H1 (cell line): Measurements from ENCODE around the gene RENBP. TPM values are rescaled to one million over a fixed set of nuclear protein-coding genes. Genes with fewer than 3 reads are reported as not detected.

ENCODE experiments used
- CTCF ChIA-PET: fragments of 300-600 bp; sonication (Branson Sonifier 250); formaldehyde crosslinking; loops from one replicate; lab custom pipeline; 2021; ENCODE audit not compliant: partially characterized antibody; lab: Charles Lee
- POLR2A ChIA-PET: fragments of 300-600 bp; sonication (Branson Sonifier 250); formaldehyde crosslinking; loops from one replicate; lab custom pipeline; 2021; ENCODE audit warnings: inconsistent platforms; ENCODE audit not compliant: partially characterized antibody; lab: Charles Lee
- DNase-seq, 2 experiments: peaks; one replicate each; pipeline versions ENCODE4 v3.0.0 to v3.0.0-alpha.2; 2010 to 2022; ENCODE audit warnings: low spot score in 2 of 2, low read depth in 1 of 2, mixed read lengths in 1 of 2
- FAIRE-seq: peaks from 2 replicates; lab custom pipeline; 2011; peaks lifted over from hg19 to GRCh38; lab: Jason Lieb, UNC
- H2AFZ ChIP-seq: 2 replicates; pipeline ENCODE4 v1.8.1; 2012; ENCODE audit warnings: low read length, inconsistent platforms
- H2AK5ac ChIP-seq: 2 replicates; pipeline ENCODE4 v1.6.1; 2013; ENCODE audit warnings: low read depth, low read length
- H2BK120ac ChIP-seq: replicated peaks from 2 replicates; pipeline ENCODE3; 2013; ENCODE audit warnings: low read depth, low read length, inconsistent platforms
- H2BK12ac ChIP-seq: 2 replicates; pipeline ENCODE4 v1.6.1; 2013; ENCODE audit warnings: low read depth, low read length
- H2BK15ac ChIP-seq: 2 replicates; pipeline ENCODE4 v1.6.1; 2013; ENCODE audit warnings: low read length
- H2BK20ac ChIP-seq: 2 replicates; pipeline ENCODE4 v1.6.1; 2013; ENCODE audit warnings: low read length
- H2BK5ac ChIP-seq: 2 replicates; pipeline ENCODE4 v1.6.1; 2013; ENCODE audit warnings: low read depth, low read length
- H3K14ac ChIP-seq: 2 replicates; pipeline ENCODE4 v1.6.1; 2013; ENCODE audit warnings: inconsistent platforms; ENCODE audit not compliant: insufficient read length
- H3K18ac ChIP-seq: 2 replicates; pipeline ENCODE4 v1.6.1; 2013; ENCODE audit warnings: low read length; ENCODE audit errors: extremely low read depth
- H3K23ac ChIP-seq: 2 replicates; pipeline ENCODE4 v1.6.1; 2013; ENCODE audit warnings: inconsistent platforms; ENCODE audit not compliant: insufficient read length
- H3K23me2 ChIP-seq: 2 replicates; pipeline ENCODE4 v1.6.1; 2013; ENCODE audit warnings: low read depth, low read length
- H3K27ac ChIP-seq: 2 replicates; pipeline ENCODE4 v1.6.1; 2011; ENCODE audit warnings: low read depth, low read length, inconsistent platforms
- H3K27me3 ChIP-seq, 4 experiments: replicated peaks in 1 of 4; 1 replicate in 1 of 4; 2 replicates in 3 of 4; pipeline versions ENCODE4 v1.6.1 to v1.8.1; 2011 to 2013; ENCODE audit warnings: low read length in 3 of 4, mild to moderate bottlenecking in 3 of 4, inconsistent platforms in 2 of 4, mixed read lengths in 2 of 4, moderate library complexity in 1 of 4; ENCODE audit not compliant: control insufficient read depth in 3 of 4, insufficient read depth in 3 of 4; ENCODE audit errors: extremely low read depth in 1 of 4
- H3K36me3 ChIP-seq, 4 experiments: 2 replicates each; pipeline versions ENCODE4 v1.6.1 to v1.8.1; 2011 to 2013; ENCODE audit warnings: mild to moderate bottlenecking in 4 of 4, low read length in 3 of 4, moderate library complexity in 2 of 4, control low read depth in 1 of 4, inconsistent platforms in 1 of 4; ENCODE audit not compliant: insufficient read depth in 4 of 4, control insufficient read depth in 2 of 4
- H3K4ac ChIP-seq: replicated peaks from 2 replicates; pipeline ENCODE3; 2013; ENCODE audit warnings: low read length, low read depth, mixed read lengths, inconsistent platforms; ENCODE audit not compliant: insufficient read length
- H3K4me1 ChIP-seq, 4 experiments: replicated peaks in 1 of 4; 1 replicate in 1 of 4; 2 replicates in 3 of 4; pipeline versions ENCODE4 v1.6.1 to v1.8.1; 2011 to 2013; ENCODE audit warnings: low read length in 3 of 4, inconsistent platforms in 2 of 4, mixed read lengths in 1 of 4; ENCODE audit not compliant: insufficient read depth in 4 of 4, control insufficient read depth in 3 of 4
- H3K4me2 ChIP-seq, 2 experiments: 2 replicates each; pipeline versions ENCODE4 v1.6.1 to v1.8.1; 2011 to 2013; ENCODE audit warnings: low read depth in 2 of 2, low read length in 2 of 2, control low read depth in 1 of 2, inconsistent platforms in 1 of 2, mild to moderate bottlenecking in 1 of 2; ENCODE audit not compliant: insufficient read depth in 1 of 2
- H3K4me3 ChIP-seq, 4 experiments: fragments of 200-600, 300-600 bp in 1 of 4; sonication (generic), shearing (Covaris generic), sonication (Bioruptor Twin) in 1 of 4; 2 replicates each; pipeline versions ENCODE4 v1.5.1 to v1.8.1; 2011 to 2016; ENCODE audit warnings: low read length in 4 of 4, low read depth in 3 of 4, control low read depth in 2 of 4, inconsistent platforms in 2 of 4, mild to moderate bottlenecking in 2 of 4, mixed read lengths in 1 of 4, moderate library complexity in 1 of 4; ENCODE audit not compliant: insufficient read depth in 2 of 4; ENCODE audit errors: extremely low read depth in 1 of 4
- H3K56ac ChIP-seq: replicated peaks from 2 replicates; pipeline ENCODE3; 2013; ENCODE audit warnings: low read depth, mild to moderate bottlenecking, mixed read lengths, low read length, inconsistent platforms; ENCODE audit not compliant: insufficient read length
- H3K79me1 ChIP-seq: 2 replicates; pipeline ENCODE4 v1.6.1; 2013; ENCODE audit warnings: low read depth, low read length, control low read depth
- H3K79me2 ChIP-seq, 2 experiments: 2 replicates each; pipeline versions ENCODE4 v1.6.1 to v1.8.1; 2012 to 2013; ENCODE audit warnings: low read length in 2 of 2, mild to moderate bottlenecking in 2 of 2, inconsistent platforms in 1 of 2; ENCODE audit not compliant: insufficient read depth in 2 of 2, control insufficient read depth in 1 of 2
- H3K9ac ChIP-seq, 4 experiments: replicated peaks in 1 of 4; 1 replicate in 1 of 4; 2 replicates in 3 of 4; pipeline versions ENCODE4 v1.6.1 to v1.8.1; 2011 to 2013; ENCODE audit warnings: low read depth in 3 of 4, low read length in 3 of 4, control low read depth in 2 of 4, mild to moderate bottlenecking in 2 of 4, moderate library complexity in 2 of 4, inconsistent platforms in 1 of 4; ENCODE audit errors: extremely low read depth in 1 of 4
- H3K9me3 ChIP-seq, 2 experiments: 2 replicates each; pipeline versions ENCODE4 v1.6.1 to v1.8.1; 2012 to 2013; ENCODE audit warnings: mild to moderate bottlenecking in 2 of 2, moderate library complexity in 2 of 2, control low read depth in 1 of 2, inconsistent platforms in 1 of 2, low read depth in 1 of 2, low read length in 1 of 2, mixed read lengths in 1 of 2; ENCODE audit not compliant: insufficient read depth in 2 of 2
- H4K20me1 ChIP-seq, 2 experiments: replicated peaks in 1 of 2; 2 replicates each; pipeline versions ENCODE3 to v1.8.1; 2011 to 2013; ENCODE audit warnings: inconsistent platforms in 2 of 2, low read length in 2 of 2, mild to moderate bottlenecking in 1 of 2; ENCODE audit not compliant: insufficient read depth in 2 of 2, control insufficient read depth in 1 of 2
- H4K5ac ChIP-seq: 2 replicates; pipeline ENCODE4 v1.6.1; 2013; ENCODE audit warnings: low read length, low read depth, mixed read lengths, inconsistent platforms; ENCODE audit not compliant: insufficient read length
- H4K8ac ChIP-seq: 2 replicates; pipeline ENCODE4 v1.8.0; 2013; ENCODE audit warnings: mild to moderate bottlenecking, moderate library complexity, low read length, inconsistent platforms; ENCODE audit not compliant: insufficient read depth; ENCODE audit errors: extremely low read depth
- H4K91ac ChIP-seq: replicated peaks from 2 replicates; pipeline ENCODE3; 2013; ENCODE audit warnings: low read length, mixed read lengths, inconsistent platforms; ENCODE audit not compliant: insufficient read length
- CBX8 ChIP-seq: fragments of 300-800, 300-1000 bp; sonication (generic); IDR thresholded peaks from 2 replicates; pipeline ENCODE4 v1.7.1; 2016; ENCODE audit warnings: low read depth, low read length, borderline replicate concordance
- POLR2A ChIP-seq, 2 experiments: IDR thresholded peaks; 1 replicate in 1 of 2; 2 replicates in 1 of 2; pipeline ENCODE4 v1.6.1; 2011; ENCODE audit warnings: low read depth in 2 of 2, low read length in 2 of 2, mild to moderate bottlenecking in 2 of 2; ENCODE audit errors: control extremely low read depth in 1 of 2
- RAD21 ChIP-seq, 2 experiments: IDR thresholded peaks in 1 of 2; conservative IDR thresholded peaks in 1 of 2; 2 replicates each; pipeline ENCODE4 v1.6.1; 2011; ENCODE audit warnings: low read depth in 2 of 2, low read length in 2 of 2, improper control_type of control experiment in 1 of 2, inconsistent platforms in 1 of 2, mild to moderate bottlenecking in 1 of 2, moderate library complexity in 1 of 2
- RNF2 ChIP-seq: fragments of 200-900, 300-1000 bp; sonication (generic); IDR thresholded peaks from 2 replicates; pipeline ENCODE4 v1.7.1; 2016; ENCODE audit warnings: borderline replicate concordance, low read depth, mild to moderate bottlenecking, antibody characterized with exemption, low read length; ENCODE audit not compliant: poor library complexity, severe bottlenecking; ENCODE audit errors: missing control alignments
- WGBS, 2 experiments: shearing (Covaris generic) in 1 of 2; methylation state at CpG; one replicate each; pipeline versions ENCODE4 v1.1.6 to v1.1.7; 2013 to 2015; ENCODE audit warnings: low lambda C conversion rate in 2 of 2, mixed read lengths in 2 of 2, inconsistent platforms in 1 of 2, low coverage in 1 of 2, missing lambda C conversion rate in 1 of 2; ENCODE audit not compliant: insufficient replicate concordance in 2 of 2, insufficient coverage in 1 of 2, insufficient read length in 1 of 2; ENCODE audit errors: extremely low coverage in 1 of 2, missing lambda C conversion rate in 1 of 2; 5-methylcytosine and 5-hydroxymethylcytosine counted together
- polyA plus RNA-seq, 7 experiments: library from polyadenylated mRNA; depleted of rRNA in 3 of 7; stranded (reverse) in 5 of 7; unstranded in 2 of 7; fragments of >200 nt in 5 of 7; fragments of 200-250 nt in 2 of 7; gene quantifications; 1 replicate in 5 of 7; 2 replicates in 1 of 7; 4 replicates in 1 of 7; pipeline versions ENCODE4 v1.2.1 to v1.2.3, GENCODE V29; 2011 to 2013; ENCODE audit warnings: missing spikeins in 2 of 7, mixed read lengths in 2 of 7
- total RNA-seq: library from RNA; stranded (reverse); fragmentation: NEBNext Ultra II Directional; extraction: Animal tissue kit (Norgen Biotek cat#: 25700); gene quantifications from 2 replicates; pipeline ENCODE4 v1.2.1, GENCODE V29; 2021
- TF ChIP-seq, protein P1 (sequence below), 3 experiments: IDR thresholded peaks; 1 replicate in 2 of 3; 2 replicates in 1 of 3; pipeline versions ENCODE4 v1.5.1 to v1.6.1; 2011; ENCODE audit warnings: low read length in 3 of 3, mild to moderate bottlenecking in 3 of 3, inconsistent platforms in 2 of 3, low read depth in 1 of 3, moderate library complexity in 1 of 3; ENCODE audit not compliant: insufficient read depth in 1 of 3; ENCODE audit errors: control extremely low read depth in 1 of 3

RENBP gene
- total and polyA plus RNA-seq, 2 of the 8 experiments (the other 6 are each of a cell fraction or from before 2014, with no cell fraction given), result 12.4 to 21.8 TPM

DNA sequence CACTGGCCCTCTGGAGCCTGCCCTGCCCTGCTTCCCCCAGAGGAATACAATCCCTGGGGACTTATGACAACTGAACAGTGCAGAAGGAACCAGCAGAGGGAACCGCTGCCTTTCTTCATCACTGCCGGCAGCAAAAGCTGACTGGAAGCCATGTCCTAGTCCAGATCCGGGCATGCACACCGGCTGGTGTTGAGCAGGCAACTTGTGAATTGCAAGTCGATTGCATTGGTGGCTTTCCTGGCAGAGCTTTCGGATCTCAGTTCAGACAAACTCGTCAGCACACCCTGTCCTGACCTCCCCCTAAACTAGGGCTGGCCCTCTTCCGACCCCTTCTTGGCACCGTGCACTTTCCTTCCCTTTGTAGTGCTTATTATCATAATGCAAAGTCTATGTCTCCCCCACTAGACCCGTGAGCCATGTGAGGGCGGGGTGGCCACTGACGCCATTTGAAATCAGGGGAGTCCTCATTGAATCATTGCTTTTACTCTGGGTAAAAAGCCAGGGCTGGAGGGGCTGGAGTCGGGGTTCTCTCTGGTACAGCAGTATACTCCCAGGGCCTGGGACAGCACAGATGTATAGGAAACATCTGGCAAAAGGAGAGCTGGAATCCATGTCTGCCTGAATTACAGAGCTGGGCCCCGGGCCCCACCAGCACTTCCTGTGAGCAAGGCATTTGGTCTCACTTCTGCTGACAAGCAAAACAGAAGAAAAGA is 20.1 kb downstream of the RENBP start:
- ChIA-PET CTCF (interaction anchor here (1.0 to 19.6 kb wide), 16 partner anchors 8 to 157 kb away, joined by 3 to 272 read pairs (median 5); partner anchors contain the start of gene RENBP), POLR2A (interaction anchor here (0.5 to 14.9 kb wide), 9 partner anchors 16 to 225 kb away, joined by 3 to 231 read pairs (median 6); partner anchors contain the start of genes HCFC1, NAA10, RENBP and TMEM187)
- H3K4ac ChIP-seq, result no peak overlapping the region
- no peak overlapping the region for H3K27ac ChIP-seq
- TF ChIP-seq, protein P1, sequence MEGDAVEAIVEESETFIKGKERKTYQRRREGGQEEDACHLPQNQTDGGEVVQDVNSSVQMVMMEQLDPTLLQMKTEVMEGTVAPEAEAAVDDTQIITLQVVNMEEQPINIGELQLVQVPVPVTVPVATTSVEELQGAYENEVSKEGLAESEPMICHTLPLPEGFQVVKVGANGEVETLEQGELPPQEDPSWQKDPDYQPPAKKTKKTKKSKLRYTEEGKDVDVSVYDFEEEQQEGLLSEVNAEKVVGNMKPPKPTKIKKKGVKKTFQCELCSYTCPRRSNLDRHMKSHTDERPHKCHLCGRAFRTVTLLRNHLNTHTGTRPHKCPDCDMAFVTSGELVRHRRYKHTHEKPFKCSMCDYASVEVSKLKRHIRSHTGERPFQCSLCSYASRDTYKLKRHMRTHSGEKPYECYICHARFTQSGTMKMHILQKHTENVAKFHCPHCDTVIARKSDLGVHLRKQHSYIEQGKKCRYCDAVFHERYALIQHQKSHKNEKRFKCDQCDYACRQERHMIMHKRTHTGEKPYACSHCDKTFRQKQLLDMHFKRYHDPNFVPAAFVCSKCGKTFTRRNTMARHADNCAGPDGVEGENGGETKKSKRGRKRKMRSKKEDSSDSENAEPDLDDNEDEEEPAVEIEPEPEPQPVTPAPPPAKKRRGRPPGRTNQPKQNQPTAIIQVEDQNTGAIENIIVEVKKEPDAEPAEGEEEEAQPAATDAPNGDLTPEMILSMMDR (IDR thresholded peaks at IDR 0.05; ENCODE audit: control extremely low read depth in 1 of 3, insufficient read depth in 1 of 3, low read depth in 1 of 3, low read length in 3 of 3), result peak in 2 of 3 experiments; percentile 22 to 33; a peak in 2 of 4 replicates
- TF ChIP-seq CBX8 (no peak), RAD21 (IDR thresholded peaks at IDR 0.05 in 1 of 2, conservative IDR thresholded peaks at IDR 0.05 in 1 of 2; ENCODE audit: low read depth in 2 of 2, low read length in 2 of 2) (peak; percentile 38 to 53), POLR2A (IDR thresholded peaks at IDR 0.05; ENCODE audit: control extremely low read depth in 1 of 2, low read depth in 2 of 2, low read length in 2 of 2) (no peak), RNF2 (no peak)
- H2BK12ac ChIP-seq, result no peak overlapping the region
- 89% methylated on average over 9 of the region's 14 CpGs; no CpG with 5 or more reads in 1 of the 2 experiments for WGBS, 2 experiments
- H3K9ac ChIP-seq, result no peak overlapping the region
- no peak overlapping the region for H3K56ac ChIP-seq
- no peak overlapping the region for H3K4me3 ChIP-seq
- no peaks in the 10 kb centered on the region for H3K9me3 ChIP-seq
- H3K23ac ChIP-seq, result no peak overlapping the region
- no peak overlapping the region for H2BK120ac ChIP-seq
- H3K79me1 ChIP-seq, result no peaks in the 10 kb centered on the region; the same call in 1 of the 2 replicates
- peaks cover 0 to 2% of the 10 kb centered on the region in 2 experiments for H4K20me1 ChIP-seq
- DNase-seq (no peak), FAIRE-seq (peak; percentile 42)
- H3K18ac ChIP-seq, result no peak overlapping the region
- H3K4me2 ChIP-seq, result peak overlapping the region in 1 of 2 experiments; percentile 94; a peak in 1 of 4 replicates
- H2BK5ac ChIP-seq, result no peak overlapping the region; the same call in 1 of the 2 replicates
- no peak overlapping the region for H2BK20ac ChIP-seq
- H3K36me3 ChIP-seq, result 0 out of 8 replicates have a peak, but pooled peaks cover 0 to 2% (median 0%) of the 10 kb centered on the region in 4 experiments
- H2BK15ac ChIP-seq, result no peak overlapping the region
- H4K91ac ChIP-seq, result no peak overlapping the region
- peaks cover 15% of the 10 kb centered on the region; the same call in 1 of the 2 replicates for H3K23me2 ChIP-seq
- H2AFZ ChIP-seq, result no peak overlapping the region
- H3K79me2 ChIP-seq, result peaks cover 0 to 3% of the 10 kb centered on the region in 2 experiments; a peak in 1 of 4 replicates
- H3K4me1 ChIP-seq, result peaks cover 3 to 18% (median 12%) of the 10 kb centered on the region in 4 experiments
- no peaks in the 10 kb centered on the region for H3K27me3 ChIP-seq
- no peak overlapping the region for H4K5ac ChIP-seq
- no peak overlapping the region for H3K14ac ChIP-seq
- H2AK5ac ChIP-seq, result no peak overlapping the region
- H4K8ac ChIP-seq, result no peak overlapping the region
